HG03460 (cell line): ENCODE data around the gene FANCC.

ENCODE experiments used
- ATAC-seq: cut with Tn5 transposase; IDR thresholded peaks from one replicate; pipeline ENCODE4 v1.9.1; 2021; ENCODE audit not compliant: unreplicated experiment

Gene FANCC

DNA sequence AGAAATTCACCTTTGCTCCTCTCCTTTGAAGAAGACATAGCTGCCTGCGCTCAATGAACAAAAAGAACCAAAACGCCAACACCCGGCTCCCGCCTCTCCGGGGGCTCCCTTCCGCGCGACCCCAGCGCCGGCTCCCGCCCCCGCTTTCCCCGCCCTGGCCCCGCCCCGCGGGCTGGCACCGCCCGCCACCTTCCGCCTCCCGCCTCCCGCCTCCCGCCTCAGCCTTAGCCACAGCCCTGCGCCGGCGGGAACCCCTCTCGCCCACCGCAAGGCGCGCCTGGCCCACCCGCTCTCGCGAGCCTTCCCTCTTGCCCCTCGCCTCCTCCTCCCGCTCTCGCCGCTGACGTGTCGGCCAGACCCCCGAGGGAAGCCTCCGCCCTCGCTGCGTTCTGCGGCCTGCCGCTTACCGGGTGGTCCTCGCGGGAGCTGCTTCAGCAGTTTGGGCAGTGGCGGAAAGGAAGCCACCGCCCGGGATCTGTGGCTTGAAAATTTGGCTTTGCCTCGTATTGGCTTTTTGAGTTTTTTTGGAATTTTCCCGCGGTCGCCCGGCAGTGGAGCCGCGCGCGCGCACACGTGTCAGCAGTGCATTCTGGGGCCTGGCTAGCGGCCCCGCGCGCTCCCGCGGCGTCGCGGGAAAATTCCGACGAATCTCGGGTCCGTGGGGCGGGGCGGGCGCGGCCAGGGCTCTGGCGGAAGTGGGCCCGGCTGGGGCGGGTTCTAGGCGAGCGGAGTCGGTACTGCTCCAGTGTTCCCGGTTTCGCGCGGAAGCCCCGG, at the start of gene FANCC:
FANCC (minus strand) TSS at position 591 of the 774 bp plus-strand sequence. CDS start 68,418 bp downstream, outside the sequence.
- ATAC-seq: peak; percentile 72

GRCh38 chr9:95366731-95367325, 49.3 kb upstream of the FANCC start:
- no peak for ATAC-seq

GRCh38 chr9:95365766-95366165, 48.3 kb upstream of the FANCC start:
- ATAC-seq: no peak

DNA sequence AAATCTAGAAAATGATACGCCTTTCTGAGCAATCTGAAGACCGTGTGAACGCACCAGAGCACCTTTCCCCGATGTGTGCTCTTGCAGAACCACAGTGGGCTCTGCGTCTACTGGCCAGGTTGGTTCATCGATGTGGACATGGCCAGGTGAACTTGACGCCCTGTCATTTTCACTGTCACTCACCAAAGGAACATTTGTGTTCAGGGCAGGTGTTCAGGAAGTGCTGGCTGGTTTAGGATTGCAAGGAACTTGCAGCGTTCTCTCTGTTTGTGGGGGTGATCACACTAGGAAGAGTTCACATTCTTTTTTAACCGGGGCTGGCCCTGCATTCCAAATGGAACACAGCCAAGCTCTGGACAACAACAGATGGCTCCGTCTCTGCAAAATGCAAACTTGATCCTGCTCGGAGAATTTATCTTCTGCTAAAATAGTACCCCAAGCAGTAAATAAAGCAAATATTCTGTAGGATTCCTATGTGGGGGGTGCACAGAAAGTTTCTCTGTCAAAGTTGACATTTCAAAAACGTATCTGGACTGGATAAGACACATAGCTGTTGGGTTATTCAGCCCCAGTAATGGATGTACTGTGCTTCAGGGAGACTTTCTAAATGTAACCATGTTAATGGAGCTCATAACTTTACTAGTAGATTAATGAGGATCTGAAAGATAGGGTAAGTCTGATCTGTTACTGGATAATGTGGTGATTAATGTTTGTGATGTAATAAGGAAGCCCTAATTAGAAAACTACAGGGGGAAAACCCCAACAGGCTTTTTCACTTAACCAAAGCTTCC, 45.7 kb upstream of the FANCC start:
- ATAC-seq: no peak

- no peak for ATAC-seq
Observed at GRCh38 chr9:95360866-95361265, 43.4 kb upstream of the FANCC start.

DNA sequence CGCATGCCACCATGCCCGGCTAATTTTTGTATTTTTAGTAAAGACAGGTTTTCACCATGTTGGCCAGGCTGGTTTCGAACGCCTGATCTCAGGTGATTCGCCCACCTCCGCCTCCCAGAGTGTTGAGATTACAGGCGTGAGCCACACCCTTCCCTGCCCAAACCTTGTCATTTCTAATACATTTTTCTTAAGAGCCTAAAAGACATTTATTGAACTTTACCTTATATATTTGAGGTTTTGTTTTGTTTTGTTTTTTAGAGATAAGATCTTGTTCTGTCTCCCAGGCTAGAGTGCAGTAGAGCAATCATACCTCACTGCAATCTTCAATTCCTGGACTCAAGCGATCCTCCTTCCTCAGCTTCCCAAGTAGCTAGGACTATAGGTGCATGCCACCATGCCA, 39.8 kb upstream of the FANCC start:
- ATAC-seq: no peak

DNA sequence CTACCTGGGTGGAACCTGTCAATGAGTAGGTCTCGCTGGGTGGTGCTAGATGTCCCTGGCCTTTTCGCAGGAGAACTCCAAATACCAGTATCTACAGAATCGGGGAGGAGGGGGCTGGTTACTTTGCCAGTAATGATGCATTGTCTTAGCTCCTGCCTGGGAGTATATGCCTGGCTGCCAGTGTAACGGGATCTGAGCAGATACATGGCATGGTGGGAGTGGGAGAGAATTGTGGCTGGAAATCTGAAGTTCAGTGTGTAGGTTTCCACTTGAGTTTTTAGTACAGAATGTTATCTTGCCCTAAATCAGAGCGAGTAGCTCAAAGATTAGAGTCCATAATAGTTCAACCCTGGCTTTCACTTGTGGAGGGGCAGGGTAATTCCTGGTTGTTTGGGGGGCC, 38.0 kb upstream of the FANCC start:
- no peak for ATAC-seq

GRCh38 chr9:95351051-95351450, 33.5 kb upstream of the FANCC start:
- ATAC-seq: no peak

- ATAC-seq: no peak
Observed at GRCh38 chr9:95350266-95350665, 32.8 kb upstream of the FANCC start.

- ATAC-seq: no peak
Observed at GRCh38 chr9:95349091-95350038, 31.9 kb upstream of the FANCC start.

- no peak for ATAC-seq
Observed at GRCh38 chr9:95346021-95346420, 28.5 kb upstream of the FANCC start.

DNA sequence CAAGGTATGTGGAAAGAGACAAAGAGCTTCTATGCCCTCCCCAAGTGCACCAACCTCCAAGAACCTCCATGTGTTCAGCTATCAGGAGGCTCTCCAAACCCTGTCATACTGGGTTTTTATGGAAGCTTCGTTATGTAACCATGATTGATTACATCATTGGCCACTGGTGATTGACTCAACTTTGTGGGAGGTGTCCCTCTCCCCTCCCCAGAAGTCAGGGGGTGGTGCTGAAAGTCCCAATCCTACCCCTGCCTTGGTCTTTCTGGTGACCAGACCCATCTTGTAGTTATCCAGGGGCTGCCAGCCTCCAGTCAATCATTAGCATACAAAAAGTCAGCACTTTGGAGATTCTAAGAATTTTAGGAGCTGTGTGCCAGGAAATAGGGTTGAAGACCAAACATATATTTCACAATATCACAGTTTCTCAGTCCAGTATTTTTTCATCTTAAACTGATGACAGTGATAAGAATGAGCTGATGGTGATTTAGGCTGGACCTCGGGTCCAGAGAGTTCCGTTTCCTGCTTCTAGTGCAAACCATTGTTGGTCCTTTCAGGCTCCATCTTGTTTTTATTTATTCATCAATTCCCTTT, 27.3 kb upstream of the FANCC start:
- ATAC-seq: no peak

GRCh38 chr9:95343725-95344287, 26.3 kb upstream of the FANCC start:
- ATAC-seq: no peak

GRCh38 chr9:95342571-95342970, 25.1 kb upstream of the FANCC start:
- no peak for ATAC-seq

DNA sequence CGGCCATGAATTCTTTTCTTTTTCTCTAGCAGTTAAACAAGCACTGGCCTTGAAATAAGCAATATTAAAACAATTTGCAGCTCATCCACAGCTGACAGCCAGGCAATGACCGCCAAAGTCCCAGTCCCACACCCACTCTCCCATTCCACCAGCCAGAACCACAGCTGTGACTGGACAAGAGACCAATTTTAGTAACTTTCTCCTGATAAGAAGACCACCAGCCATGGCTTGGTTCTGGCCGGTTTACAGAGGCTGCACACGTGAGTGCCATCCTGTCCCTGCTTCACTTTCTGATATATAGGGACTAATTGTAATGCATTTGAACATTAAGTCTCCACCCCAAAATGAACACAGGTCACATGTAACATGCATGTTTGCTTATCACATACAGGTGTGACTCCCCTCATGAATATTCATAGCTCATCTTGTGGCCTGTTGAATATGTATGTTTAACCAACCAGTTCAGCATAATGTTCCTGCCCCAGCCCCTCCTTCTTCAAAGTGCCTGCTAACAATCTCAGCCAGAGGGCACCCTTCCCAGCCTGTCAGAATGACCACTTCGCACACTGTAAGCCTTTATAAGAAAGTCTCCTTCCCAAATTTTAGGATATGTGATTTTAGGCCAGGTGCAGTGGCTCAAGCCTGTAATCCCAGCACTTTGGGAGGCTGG, 23.9 kb upstream of the FANCC start:
- ATAC-seq: no peak

DNA sequence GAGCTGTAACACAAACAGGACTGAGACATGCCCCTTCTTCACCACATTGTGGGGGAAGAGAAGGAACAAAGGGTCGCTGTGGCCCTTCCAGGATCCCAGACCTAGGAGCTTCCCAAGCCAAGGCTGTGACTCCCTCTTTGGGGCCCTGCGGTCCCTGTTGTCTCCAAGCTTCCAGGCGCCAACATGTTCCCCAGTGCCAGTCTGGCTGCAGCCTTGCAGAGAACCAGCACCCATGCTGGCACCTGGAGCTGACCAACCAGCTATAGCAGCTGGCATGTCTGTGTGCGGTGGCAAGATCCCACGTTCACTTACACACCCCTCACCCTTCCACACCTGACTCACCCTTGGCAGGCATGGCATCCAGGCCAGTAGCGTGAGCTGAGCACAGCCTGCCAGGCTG, 20.7 kb upstream of the FANCC start:
- no peak for ATAC-seq

- ATAC-seq: no peak
Observed at GRCh38 chr9:95336281-95336680, 18.8 kb upstream of the FANCC start.

GRCh38 chr9:95333426-95333825, 15.9 kb upstream of the FANCC start:
- no peak for ATAC-seq

GRCh38 chr9:95332860-95333259, 15.4 kb upstream of the FANCC start:
- ATAC-seq: no peak
